HG03342 (cell line): ENCODE results near the gene ISG15.

Experiments used
- ATAC-seq: cut with Tn5 transposase; IDR thresholded peaks from one replicate; pipeline ENCODE4 v1.9.1; 2021; ENCODE audit warnings: mild to moderate bottlenecking, moderate library complexity; ENCODE audit not compliant: unreplicated experiment

ISG15 gene

GRCh38 chr1:1013105-1013921 is at the start of gene ISG15:
Gene ISG15 (plus strand): TSS chr1:1013497. CDS start chr1:1013574, 77 bp downstream.
- ATAC-seq: peak; percentile 81

GRCh38 chr1:963746-964525 is 49.4 kb upstream of the ISG15 start:
- no peak for ATAC-seq

- no peak for ATAC-seq
Measured at GRCh38 chr1:964691-965525, 48.4 kb upstream of the ISG15 start.

GRCh38 chr1:965526-966134 is 47.7 kb upstream of the ISG15 start:
- no peak for ATAC-seq

GRCh38 chr1:966135-966703 is 47.1 kb upstream of the ISG15 start, which contains the start of gene PLEKHN1:
Gene PLEKHN1 (plus strand): TSS chr1:966482. CDS start chr1:966532, 50 bp downstream.
- ATAC-seq: peak; percentile 15

GRCh38 chr1:966704-967300 is 46.5 kb upstream of the ISG15 start:
- peak; percentile 48 for ATAC-seq

- no peak for ATAC-seq
Measured at GRCh38 chr1:967466-968343, 45.6 kb upstream of the ISG15 start.

- no peak for ATAC-seq
Measured at GRCh38 chr1:969260-969855, 43.9 kb upstream of the ISG15 start.

- ATAC-seq: no peak
Measured at GRCh38 chr1:970242-970972, 42.9 kb upstream of the ISG15 start.

- no peak for ATAC-seq
Measured at GRCh38 chr1:970973-971730, 42.1 kb upstream of the ISG15 start.

- ATAC-seq: no peak
Measured at GRCh38 chr1:971751-972506, 41.4 kb upstream of the ISG15 start.

- ATAC-seq: no peak
Measured at GRCh38 chr1:972726-973458, 40.4 kb upstream of the ISG15 start.

- no peak for ATAC-seq
Measured at GRCh38 chr1:973459-974292, 39.6 kb upstream of the ISG15 start.

- ATAC-seq: no peak
Measured at GRCh38 chr1:974293-974640, 39.0 kb upstream of the ISG15 start.
